Measurements from ENCODE around the gene PRRT4.
A peak's percentile ranks its signal among the peaks of the same experiment; 100 is the strongest.

Gene PRRT4

GRCh38 chr7:128361411-128362379 is at the start of gene PRRT4:
TSS of gene PRRT4 (minus strand) at chr7:128361690.
- DNase-seq (ENCODE audit: low spot score), result peak; percentile 29

DNA sequence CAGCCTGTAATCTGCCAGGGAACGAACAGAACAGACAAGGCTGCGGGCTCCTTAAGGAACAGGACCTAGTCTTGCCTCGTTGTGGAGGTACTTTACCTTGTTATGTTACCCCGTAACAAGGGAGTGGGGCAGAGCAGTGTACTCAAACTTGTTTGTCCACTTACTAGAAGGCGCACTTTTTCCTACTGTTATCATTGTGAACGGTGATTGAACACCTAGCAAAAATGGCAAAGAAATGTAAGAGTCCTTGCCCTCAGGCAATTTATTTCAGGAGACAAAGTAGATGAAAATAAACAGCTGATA is 48.9 kb upstream of the PRRT4 start:
- DNase-seq (ENCODE audit: low spot score), result no peak

DNA sequence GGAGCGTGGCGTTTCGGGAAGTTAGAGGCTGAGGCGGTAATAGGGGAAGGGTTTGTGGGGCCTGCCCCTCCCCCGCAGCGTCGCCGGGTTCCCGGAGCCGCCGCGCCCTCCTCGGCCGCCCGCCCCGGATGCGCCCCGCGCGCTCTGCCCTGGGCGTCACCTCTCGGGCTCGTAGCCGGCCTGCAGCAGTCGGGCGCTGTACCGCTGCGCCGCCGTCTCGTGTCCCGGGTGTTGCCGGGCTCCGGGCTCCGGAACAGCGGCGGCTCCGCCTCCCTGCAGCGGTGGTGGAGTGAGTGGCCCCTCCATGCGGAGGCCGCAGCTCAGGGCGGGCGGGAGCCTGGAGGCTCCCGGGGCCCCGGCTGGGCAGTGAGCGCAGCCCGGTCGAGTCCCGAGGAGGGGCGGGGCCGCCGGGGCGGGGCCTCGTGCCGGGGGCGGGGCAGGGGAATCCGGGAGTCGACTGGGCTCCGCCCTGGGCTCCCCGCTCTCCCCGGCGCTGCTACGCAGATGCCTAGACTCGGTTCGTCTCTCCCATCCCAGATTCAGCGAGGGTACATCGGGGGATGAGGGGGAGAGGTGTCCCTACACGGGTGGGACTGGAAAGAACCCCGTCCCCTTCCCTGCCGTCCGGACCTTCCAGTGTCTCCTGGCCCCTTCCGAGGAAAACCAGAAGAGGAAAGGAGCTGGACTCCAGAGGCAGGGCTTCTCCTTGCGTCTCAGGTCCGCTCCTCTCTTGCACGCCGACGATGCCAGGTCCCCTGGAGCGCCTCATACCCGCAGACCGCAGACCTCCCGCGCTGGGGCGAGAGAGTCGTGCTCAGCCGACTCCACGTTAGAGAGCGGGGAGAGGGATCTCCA is 48.3 kb upstream of the PRRT4 start, which contains the start of gene IMPDH1:
Gene IMPDH1 (minus strand): TSS at position 387 of the 855 bp plus-strand sequence. CDS start 81 bp downstream, at position 306.
- peak; percentile 78 for DNase-seq (ENCODE audit: low spot score)

DNA sequence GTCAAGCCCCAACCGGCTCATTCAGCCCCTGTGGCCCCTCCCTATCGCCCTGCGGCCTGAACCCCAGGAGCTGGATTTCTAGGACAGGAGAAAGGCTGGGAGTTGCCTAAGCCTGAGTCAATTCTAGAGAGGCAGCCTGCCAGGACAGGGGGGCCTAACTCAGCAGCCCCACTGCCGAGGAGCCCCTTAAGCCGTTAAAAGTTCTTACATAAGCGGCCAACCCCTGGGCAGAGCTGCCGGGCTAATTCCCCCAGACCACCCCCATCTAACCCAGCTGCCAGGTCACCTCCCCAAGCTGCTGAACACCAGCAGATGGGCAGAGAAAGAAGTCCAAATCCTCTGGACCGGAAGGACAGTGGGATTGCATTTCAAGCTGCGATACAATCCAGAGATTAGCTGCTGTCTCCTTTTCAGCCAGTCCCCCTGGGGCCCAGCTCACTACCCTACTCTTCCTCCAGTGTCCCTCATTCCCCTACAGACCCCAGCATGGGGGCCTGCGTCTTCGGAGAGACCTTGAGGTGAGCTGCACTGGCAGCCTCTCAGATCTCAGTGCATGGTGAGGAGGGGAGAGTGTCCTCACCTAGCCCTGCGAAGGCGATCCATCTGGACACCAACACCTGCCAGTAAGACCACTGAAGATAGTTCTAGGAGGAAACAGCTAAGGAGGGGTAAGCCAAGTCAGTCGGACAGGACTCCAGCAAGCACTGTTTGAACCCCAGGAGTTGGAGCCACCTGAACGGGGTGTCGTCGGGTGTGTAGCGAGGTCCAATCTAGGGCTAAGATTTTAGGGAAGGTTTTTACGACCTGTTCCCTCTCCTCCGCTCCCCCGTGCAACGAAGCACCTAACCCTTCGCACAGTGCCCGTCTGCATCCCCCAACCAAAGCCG is 47.5 kb upstream of the PRRT4 start:
- no peak for DNase-seq (ENCODE audit: low spot score)

DNA sequence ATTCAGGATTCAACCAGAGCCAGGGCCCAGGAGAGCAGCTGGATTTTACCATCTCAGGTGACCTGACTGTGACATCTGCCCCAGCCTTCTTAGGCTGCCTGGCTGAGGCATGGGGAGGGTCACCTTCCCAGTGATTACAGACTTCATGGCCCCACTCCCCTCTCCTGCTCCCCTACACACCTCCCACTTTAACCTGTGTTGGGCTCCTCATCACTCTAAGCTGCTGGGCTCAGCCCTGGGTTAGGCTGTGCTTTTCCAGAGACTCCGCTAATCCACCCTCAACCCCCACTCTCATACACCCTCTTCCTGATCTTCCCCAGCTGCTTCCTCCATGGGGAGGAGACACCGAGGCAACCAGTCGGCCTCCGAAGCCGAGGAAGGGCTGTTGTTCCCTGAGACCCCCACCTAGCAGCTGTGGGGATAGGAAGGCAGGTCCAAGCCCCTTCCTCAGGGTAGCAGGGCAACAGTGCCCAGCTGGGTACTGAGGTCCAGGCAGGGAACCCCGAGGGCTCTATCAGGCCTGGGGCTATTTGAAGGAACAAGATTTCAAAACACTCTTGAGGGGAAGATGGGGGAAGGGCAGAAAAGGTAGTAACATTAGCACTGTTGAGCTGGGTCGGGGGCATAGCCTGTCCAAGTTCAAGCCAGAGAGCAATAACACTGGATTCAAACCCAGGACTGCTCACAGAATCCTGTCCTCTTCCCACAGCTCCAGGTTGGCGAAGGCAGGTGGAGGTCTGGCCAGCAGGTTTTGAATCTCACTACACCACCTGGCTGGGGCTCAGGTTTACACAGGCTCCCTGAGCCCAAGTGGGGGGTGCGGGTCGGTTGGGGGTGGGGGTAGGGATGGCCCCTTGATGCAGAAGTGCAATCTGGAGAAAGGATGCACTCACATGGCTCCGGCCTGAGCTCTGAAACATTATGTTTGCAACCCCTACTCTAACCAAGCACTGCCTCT is 46.5 kb upstream of the PRRT4 start:
- DNase-seq (ENCODE audit: low spot score), result no peak

DNA sequence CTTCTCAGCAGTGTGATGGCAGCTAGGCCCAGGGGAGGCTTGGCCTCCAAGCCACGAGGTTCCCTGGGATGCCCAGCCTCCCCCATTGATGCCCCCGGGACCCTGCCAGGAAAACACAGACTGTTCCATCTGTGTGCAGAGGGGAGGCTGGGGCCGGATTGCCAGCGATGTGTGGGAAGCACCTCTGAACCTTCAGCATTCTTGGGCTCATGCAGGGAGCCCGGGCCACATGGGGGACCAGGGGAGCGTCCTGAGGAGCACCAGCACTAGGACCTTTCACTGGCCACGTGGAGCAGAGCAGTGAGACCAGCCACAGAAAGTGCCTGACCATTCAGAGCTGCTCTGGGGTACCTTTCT is 45.7 kb upstream of the PRRT4 start:
- DNase-seq (ENCODE audit: low spot score), result no peak

DNA sequence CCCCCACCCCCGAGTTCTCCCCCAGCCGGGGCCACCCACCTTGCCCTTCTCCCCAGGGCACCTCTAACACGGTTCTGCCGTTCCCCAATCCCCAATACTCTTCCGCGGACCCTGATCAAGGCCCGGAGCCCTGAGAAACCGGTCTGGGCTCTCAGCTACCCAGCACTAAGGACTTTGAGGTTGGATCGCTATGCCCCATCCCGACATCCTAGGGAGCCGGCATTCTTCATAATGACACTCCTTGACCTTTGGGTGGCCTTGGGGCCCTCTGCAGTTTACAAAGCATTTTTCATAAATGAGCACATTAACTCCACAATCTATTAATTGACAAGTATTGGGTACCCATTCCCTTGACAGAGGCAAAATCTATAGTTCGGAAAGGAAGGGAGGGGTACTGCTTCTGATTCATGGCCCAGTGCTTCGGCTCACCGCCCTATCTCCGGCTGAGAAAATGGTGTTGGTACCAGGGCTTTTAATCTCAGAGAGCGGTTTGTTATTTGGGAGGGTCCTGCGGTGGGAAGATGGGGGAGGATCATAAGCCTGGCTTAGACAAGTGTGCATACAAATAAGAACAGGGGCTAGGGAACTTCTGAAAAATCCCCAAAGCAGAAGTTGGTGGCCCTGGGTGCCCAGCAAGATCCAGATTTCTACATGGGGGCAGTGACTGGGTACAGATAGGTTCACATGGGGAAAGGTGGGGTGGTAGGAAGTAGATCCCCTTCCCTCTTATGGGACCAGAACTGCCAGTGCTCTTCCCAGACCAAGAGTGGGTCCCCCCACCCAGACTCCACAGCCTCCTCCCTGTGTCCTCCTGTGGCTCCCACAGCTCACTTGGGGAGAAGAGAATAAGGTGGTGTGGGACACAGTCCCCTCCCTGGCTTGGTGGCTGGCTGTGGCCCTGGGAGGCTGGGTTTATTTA is 45.1 kb upstream of the PRRT4 start:
- no peak for DNase-seq (ENCODE audit: low spot score)

DNA sequence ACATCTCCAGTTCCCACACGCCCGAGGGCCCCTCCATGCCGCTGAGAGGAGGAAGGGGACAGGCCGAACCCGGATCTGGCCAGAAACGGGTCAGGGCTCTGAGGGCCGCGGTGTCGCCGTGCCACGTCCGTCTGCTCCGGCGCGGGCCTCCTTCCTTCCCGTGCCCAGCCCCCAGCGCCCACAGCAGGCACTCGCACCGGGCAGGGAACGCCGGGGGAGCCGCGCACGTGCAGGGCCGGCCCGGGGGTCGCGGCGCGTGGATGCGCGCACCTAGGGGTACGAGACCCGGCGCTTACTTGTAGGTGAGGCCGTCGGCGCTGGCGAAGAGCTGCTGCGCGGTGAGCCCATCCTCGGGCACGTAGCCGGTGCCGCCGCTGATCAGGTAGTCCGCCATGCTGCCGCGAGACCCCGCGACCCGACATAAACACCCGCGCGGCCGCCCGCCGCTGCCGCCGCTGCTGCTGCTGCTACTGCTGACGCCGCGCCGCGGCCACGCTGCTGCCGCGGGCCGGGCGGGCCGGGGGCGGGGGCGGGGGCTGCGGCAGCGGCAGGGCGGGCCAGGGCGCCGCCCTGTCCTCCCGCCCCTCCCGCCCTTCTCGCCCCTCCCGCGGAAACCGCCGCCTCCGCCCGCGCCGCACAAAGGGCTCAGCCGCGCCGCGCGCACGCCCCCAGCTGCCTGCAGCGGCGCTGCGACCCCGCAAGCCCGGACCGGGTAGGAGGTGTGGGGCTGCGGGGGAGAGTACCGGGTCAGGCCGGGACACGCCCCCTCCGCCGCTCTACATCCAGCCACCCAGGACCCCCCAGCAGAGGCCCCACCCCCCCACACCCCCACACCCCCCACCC is 44.2 kb upstream of the PRRT4 start:
- no peak for DNase-seq (ENCODE audit: low spot score)

GRCh38 chr7:128404886-128405470 is 43.5 kb upstream of the PRRT4 start:
- DNase-seq (ENCODE audit: low spot score), result no peak

DNA sequence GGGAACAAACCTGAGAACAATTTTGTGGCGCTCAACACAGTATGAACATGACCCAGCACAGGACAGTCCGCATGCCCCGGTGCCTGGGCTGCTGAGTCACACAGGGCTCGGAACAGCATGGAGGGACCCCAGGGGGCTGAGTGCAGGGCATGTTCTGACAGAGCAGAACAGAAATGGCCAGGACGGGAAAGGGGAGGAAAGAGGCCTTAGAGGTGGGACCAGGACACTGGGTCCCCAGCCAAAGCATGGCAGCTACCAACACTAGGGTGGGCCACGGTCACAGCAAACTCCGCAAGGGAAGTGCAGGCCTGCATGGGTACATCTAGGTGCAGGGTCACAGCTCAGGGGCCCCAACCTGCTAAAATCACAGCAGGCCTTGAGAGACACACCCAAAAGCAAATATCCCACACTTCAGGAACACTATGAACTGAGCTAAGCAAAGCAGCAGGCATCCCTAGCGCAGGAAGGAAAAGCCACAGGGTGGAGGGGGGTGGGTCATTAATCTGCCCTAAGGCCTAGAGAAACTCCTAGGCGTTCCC is 42.7 kb upstream of the PRRT4 start:
- no peak for DNase-seq (ENCODE audit: low spot score)

DNA sequence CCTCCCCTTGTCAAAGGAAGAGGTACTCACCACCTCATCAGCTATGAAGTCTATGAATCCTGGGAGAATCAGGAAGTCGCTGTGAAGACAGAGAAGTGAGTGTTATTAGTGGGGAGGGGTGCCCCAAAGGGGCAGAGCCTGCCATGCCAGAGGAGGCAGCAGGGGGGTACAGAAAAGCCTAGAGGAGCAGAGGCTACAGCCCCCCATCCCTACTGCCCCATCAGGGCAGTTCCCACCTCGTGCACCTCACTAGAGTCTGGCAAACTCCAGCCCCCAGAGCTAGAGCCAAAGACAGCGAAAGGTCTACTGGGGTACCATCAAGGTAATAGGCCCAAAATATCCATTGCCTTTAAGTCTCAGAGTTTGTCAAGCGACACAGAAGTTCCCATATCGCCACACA is 42.2 kb upstream of the PRRT4 start:
- DNase-seq (ENCODE audit: low spot score), result no peak

GRCh38 chr7:128402356-128402755 is 40.9 kb upstream of the PRRT4 start:
- DNase-seq (ENCODE audit: low spot score), result no peak

- no peak for DNase-seq (ENCODE audit: low spot score)
Measured at GRCh38 chr7:128400566-128400965, 39.1 kb upstream of the PRRT4 start.

GRCh38 chr7:128399991-128400390 is 38.5 kb upstream of the PRRT4 start:
- no peak for DNase-seq (ENCODE audit: low spot score)

GRCh38 chr7:128398841-128399135 is 37.3 kb upstream of the PRRT4 start:
- DNase-seq (ENCODE audit: low spot score), result no peak

- DNase-seq (ENCODE audit: low spot score), result peak; percentile 64
Measured at GRCh38 chr7:128398016-128398840, 36.7 kb upstream of the PRRT4 start.

DNA sequence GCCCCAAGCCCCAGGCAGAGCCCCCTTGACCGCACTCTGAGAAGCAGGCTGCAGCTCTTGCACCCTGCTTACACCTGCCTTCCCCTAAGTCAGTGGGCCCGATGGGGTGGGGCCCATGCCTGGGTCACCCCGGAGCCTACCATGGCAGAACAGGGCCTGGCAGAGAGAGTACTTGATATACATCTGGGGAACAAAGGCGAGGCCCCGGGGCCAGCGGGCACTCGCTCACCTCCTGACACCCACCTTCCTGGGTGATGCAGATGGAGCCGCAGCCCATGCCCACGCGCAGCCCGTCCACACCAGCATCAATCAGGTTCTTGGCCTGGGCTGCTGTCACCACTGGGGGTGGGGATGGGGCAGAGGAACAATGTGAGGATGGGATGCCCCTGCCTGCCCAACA is 34.9 kb upstream of the PRRT4 start:
- no peak for DNase-seq (ENCODE audit: low spot score)

Data from Ammon's horn (tissue), 1 donor.